ENCODE data around the gene MSI2. TPM values are rescaled to one million over a fixed set of nuclear protein-coding genes. Genes with fewer than 3 reads are reported as not detected.

Gene MSI2
- polyA plus RNA-seq, 1 of the 3 experiments (the other 2 are of a cell fraction), result 24.1 TPM

- TF ChIP-seq SIN3A (IDR thresholded peaks at IDR 0.05; ENCODE audit: borderline replicate concordance, low read depth, low read length) (no peak), EZH2phosphoT487 (IDR thresholded peaks at IDR 0.05; ENCODE audit: borderline replicate concordance, low read depth) (no peak), GABPA (IDR thresholded peaks at IDR 0.05; ENCODE audit: low read depth) (no peak), CHD2 (IDR thresholded peaks at IDR 0.05; ENCODE audit: low read length, partially characterized antibody) (no peak), ELF1 (IDR thresholded peaks at IDR 0.05) (no peak), FOXM1 (IDR thresholded peaks at IDR 0.05; ENCODE audit: low read depth) (no peak), IRF3 (IDR thresholded peaks at IDR 0.05; ENCODE audit: low read depth, low read length) (no peak), EP300 (IDR thresholded peaks at IDR 0.05; ENCODE audit: borderline replicate concordance in 1 of 2, low read depth in 1 of 2, low read length in 1 of 2) (no peak), GATA2 (CRISPR knock-in tag; IDR thresholded peaks at IDR 0.05) (no peak), FOSL2 (IDR thresholded peaks at IDR 0.05; ENCODE audit: borderline replicate concordance, low read depth) (no peak)
- TF ChIP-seq, protein P1, sequence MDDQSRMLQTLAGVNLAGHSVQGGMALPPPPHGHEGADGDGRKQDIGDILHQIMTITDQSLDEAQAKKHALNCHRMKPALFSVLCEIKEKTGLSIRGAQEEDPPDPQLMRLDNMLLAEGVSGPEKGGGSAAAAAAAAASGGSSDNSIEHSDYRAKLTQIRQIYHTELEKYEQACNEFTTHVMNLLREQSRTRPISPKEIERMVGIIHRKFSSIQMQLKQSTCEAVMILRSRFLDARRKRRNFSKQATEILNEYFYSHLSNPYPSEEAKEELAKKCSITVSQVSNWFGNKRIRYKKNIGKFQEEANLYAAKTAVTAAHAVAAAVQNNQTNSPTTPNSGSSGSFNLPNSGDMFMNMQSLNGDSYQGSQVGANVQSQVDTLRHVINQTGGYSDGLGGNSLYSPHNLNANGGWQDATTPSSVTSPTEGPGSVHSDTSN (IDR thresholded peaks at IDR 0.05), result no peak
These were observed 150.6 kb downstream of the MSI2 start (continued) for GRCh38 chr17:57406981-57407286.

GRCh38 chr17:57407287-57408070 is 151.2 kb downstream of the MSI2 start:
- ChIA-PET CTCF (interaction anchor here (0.6 to 1.6 kb wide), 5 partner anchors 9 to 33 kb away, joined by 3 to 5 read pairs (median 3); no protein-coding TSS in a partner anchor), POLR2A (no interaction called here)
- H3K27me3 ChIP-seq (ENCODE audit: insufficient read depth), result no peaks in the 10 kb centered on the region
- no peaks in the 10 kb centered on the region for H3K79me2 ChIP-seq (ENCODE audit: insufficient read depth)
- no peak overlapping the region for H3K4me2 ChIP-seq
- H3K4me3 ChIP-seq (ENCODE audit: low read depth in 2 of 2, low read length in 1 of 2), result no peak overlapping the region
- no peaks in the 10 kb centered on the region for H3K9me3 ChIP-seq
- H4K20me1 ChIP-seq (ENCODE audit: insufficient read depth), result no peaks in the 10 kb centered on the region
- no peak overlapping the region for H2AFZ ChIP-seq (ENCODE audit: low read depth)
- H3K9me2 ChIP-seq, result no peaks in the 10 kb centered on the region
- peak overlapping the region in 1 of 2 experiments; percentile 55; a peak in 1 of 4 replicates for H3K27ac ChIP-seq (ENCODE audit: low read depth in 2 of 2, low read length in 1 of 2)
- H3K4me1 ChIP-seq (ENCODE audit: control insufficient read depth in 1 of 2, insufficient read depth in 2 of 2, low read depth in 1 of 2, low read length in 1 of 2), result peaks cover 5 to 44% of the 10 kb centered on the region in 2 experiments; a peak in 3 of 4 replicates
- 92% methylated on average over 9 of the region's 9 CpGs for WGBS (ENCODE audit: low lambda C conversion rate)
- no peak for DNase-seq
- TF ChIP-seq ZBTB33 (IDR thresholded peaks at IDR 0.05; ENCODE audit: borderline replicate concordance, low read depth), result no peak
- H3F3A ChIP-seq (replicated peaks; ENCODE audit: insufficient read depth), result no peaks in the 10 kb centered on the region
- H3K9ac ChIP-seq, result no peak overlapping the region
- peaks cover 0 to 19% of the 10 kb centered on the region in 2 experiments for H3K36me3 ChIP-seq (replicated peaks in 1 of 2; ENCODE audit: control insufficient read depth in 1 of 2, insufficient read depth in 2 of 2, low read length in 1 of 2)
